Stimulated activated naive B cell treated with anti-CD40 and anti-IgM and Interleukin-4, amounts not matched to agents 10 μg/mL and 1 μg/mL and 100 μg/mL, for 72 hours (primary cell): Measurements from ENCODE around the gene MARCHF10.

Experiments used
- ATAC-seq, 2 donors: fragments of 150-1000 bp; cut with Tn5 transposase; replicated peaks; 2 replicates each; pipeline ENCODE4 v1.10.0; 2021; ENCODE audit warnings: moderate library complexity in 1 of 2
- DNase-seq: peaks from one replicate; pipeline ENCODE4 v3.0.0; 2021
- H3K27ac Mint-ChIP-seq: one replicate; pipeline ENCODE4 v1.8.0; 2022; ENCODE audit warnings: mild to moderate bottlenecking, mixed read lengths
- H3K27me3 Mint-ChIP-seq, 2 donors: one replicate each; pipeline ENCODE4 v1.8.0; 2022; ENCODE audit warnings: mixed read lengths in 2 of 2
- H3K36me3 Mint-ChIP-seq, 2 donors: one replicate each; pipeline ENCODE4 v1.8.0; 2022; ENCODE audit warnings: mixed read lengths in 2 of 2, mild to moderate bottlenecking in 1 of 2
- H3K4me1 Mint-ChIP-seq, 2 donors: one replicate each; pipeline ENCODE4 v1.8.0; 2022; ENCODE audit warnings: mixed read lengths in 2 of 2, mild to moderate bottlenecking in 1 of 2
- H3K4me3 Mint-ChIP-seq, 2 donors: one replicate each; pipeline ENCODE4 v1.8.0; 2022; ENCODE audit warnings: mild to moderate bottlenecking in 2 of 2, mixed read lengths in 2 of 2, moderate library complexity in 1 of 2
- H3K9me3 Mint-ChIP-seq, 2 donors: one replicate each; pipeline ENCODE4 v1.8.0; 2022; ENCODE audit warnings: mixed read lengths in 2 of 2, mild to moderate bottlenecking in 1 of 2

MARCHF10 gene

GRCh38 chr17:62741290-62741689, 66.8 kb downstream of the MARCHF10 start:
- Mint-ChIP-seq H3K36me3 (no peaks in the 10 kb centered on the region), H3K4me1 (no peaks in the 10 kb centered on the region), H3K9me3 (no peaks in the 10 kb centered on the region), H3K4me3 (no peak overlapping the region), H3K27me3 (peaks cover 7 to 9% of the 10 kb centered on the region in 2 donors), H3K27ac (no peak overlapping the region)
- ATAC-seq: peak in 1 of 2 donors; percentile 46
- no peak for DNase-seq

- no peak for DNase-seq
Measured at GRCh38 chr17:62739645-62740388, 68.3 kb downstream of the MARCHF10 start.

GRCh38 chr17:62738281-62738680, 69.8 kb downstream of the MARCHF10 start:
- Mint-ChIP-seq H3K27ac (no peak overlapping the region), H3K27me3 (no peaks in the 10 kb centered on the region), H3K4me3 (no peak overlapping the region), H3K9me3 (no peaks in the 10 kb centered on the region), H3K4me1 (no peaks in the 10 kb centered on the region), H3K36me3 (no peaks in the 10 kb centered on the region)
- ATAC-seq: no peak
- DNase-seq: no peak

More at GRCh38 chr17:62739645-62740388, 68.3 kb downstream of the MARCHF10 start:
- no peak for ATAC-seq
- Mint-ChIP-seq H3K4me3 (no peak overlapping the region), H3K9me3 (no peaks in the 10 kb centered on the region), H3K36me3 (no peaks in the 10 kb centered on the region), H3K27me3 (peaks cover 5 to 7% of the 10 kb centered on the region in 2 donors), H3K4me1 (no peaks in the 10 kb centered on the region), H3K27ac (no peak overlapping the region)

- Mint-ChIP-seq H3K4me3 (no peak overlapping the region), H3K27me3 (no peaks in the 10 kb centered on the region), H3K9me3 (no peaks in the 10 kb centered on the region), H3K27ac (no peak overlapping the region), H3K36me3 (no peaks in the 10 kb centered on the region), H3K4me1 (no peaks in the 10 kb centered on the region)
- DNase-seq (no peak), ATAC-seq (peak in 1 of 2 donors; percentile 52)
Measured at GRCh38 chr17:62737513-62737912, 70.6 kb downstream of the MARCHF10 start.

GRCh38 chr17:62735044-62735651, 73.0 kb downstream of the MARCHF10 start:
- Mint-ChIP-seq H3K36me3 (no peaks in the 10 kb centered on the region), H3K4me3 (no peak overlapping the region), H3K27me3 (peaks cover 0 to 5% of the 10 kb centered on the region in 2 donors), H3K4me1 (no peaks in the 10 kb centered on the region), H3K9me3 (no peaks in the 10 kb centered on the region), H3K27ac (no peak overlapping the region)
- ATAC-seq: no peak
- no peak for DNase-seq

GRCh38 chr17:62732125-62732524, 76.0 kb downstream of the MARCHF10 start:
- ATAC-seq (no peak), DNase-seq (no peak)
- Mint-ChIP-seq H3K27ac (no peak overlapping the region), H3K4me3 (no peak overlapping the region), H3K27me3 (peaks cover 3 to 5% of the 10 kb centered on the region in 2 donors), H3K36me3 (peaks cover 0 to 4% of the 10 kb centered on the region in 2 donors), H3K9me3 (peaks cover 0 to 7% of the 10 kb centered on the region in 2 donors), H3K4me1 (peaks cover 7 to 9% of the 10 kb centered on the region in 2 donors)

GRCh38 chr17:62727916-62728672, 80.0 kb downstream of the MARCHF10 start:
- peaks cover 5 to 12% of the 10 kb centered on the region in 2 donors for H3K27me3 Mint-ChIP-seq
- DNase-seq: no peak

GRCh38 chr17:62725791-62726249, 82.3 kb downstream of the MARCHF10 start:
- DNase-seq (no peak), ATAC-seq (no peak)
- H3K9me3 Mint-ChIP-seq: peaks cover 0 to 7% of the 10 kb centered on the region in 2 donors
- peaks cover 30 to 56% of the 10 kb centered on the region in 2 donors for H3K4me1 Mint-ChIP-seq
- H3K36me3 Mint-ChIP-seq: peaks cover 3 to 4% of the 10 kb centered on the region in 2 donors
- peaks cover 0 to 12% of the 10 kb centered on the region in 2 donors for H3K27me3 Mint-ChIP-seq
- no peak overlapping the region for H3K27ac Mint-ChIP-seq
- no peak overlapping the region for H3K4me3 Mint-ChIP-seq

More at GRCh38 chr17:62727916-62728672, 80.0 kb downstream of the MARCHF10 start:
- Mint-ChIP-seq H3K9me3 (peaks cover 0 to 7% of the 10 kb centered on the region in 2 donors), H3K36me3 (peaks cover 3 to 4% of the 10 kb centered on the region in 2 donors), H3K27ac (peak overlapping the region; percentile 42), H3K4me1 (peaks cover 30 to 40% of the 10 kb centered on the region in 2 donors), H3K4me3 (no peak overlapping the region)
- ATAC-seq: no peak

GRCh38 chr17:62724398-62725146, 83.5 kb downstream of the MARCHF10 start:
- DNase-seq: peak; percentile 83
- peak overlapping the region; percentile 37 for H3K27ac Mint-ChIP-seq

GRCh38 chr17:62723842-62724241, 84.3 kb downstream of the MARCHF10 start:
- Mint-ChIP-seq H3K27ac (no peak overlapping the region), H3K27me3 (peaks cover 6 to 12% of the 10 kb centered on the region in 2 donors)

More at GRCh38 chr17:62724398-62725146, 83.5 kb downstream of the MARCHF10 start:
- peak; percentile 93 to 95 for ATAC-seq
- H3K4me1 Mint-ChIP-seq: peaks cover 40 to 67% of the 10 kb centered on the region in 2 donors
- peaks cover 3 to 12% of the 10 kb centered on the region in 2 donors for H3K27me3 Mint-ChIP-seq
- H3K36me3 Mint-ChIP-seq: peaks cover 8% of the 10 kb centered on the region in 2 donors
- peaks cover 3 to 12% of the 10 kb centered on the region in 2 donors for H3K9me3 Mint-ChIP-seq
- peak overlapping the region; percentile 42 to 69 for H3K4me3 Mint-ChIP-seq

GRCh38 chr17:62722625-62723024, 85.5 kb downstream of the MARCHF10 start:
- no peak for ATAC-seq
- DNase-seq: no peak
- H3K36me3 Mint-ChIP-seq: peaks cover 9 to 11% of the 10 kb centered on the region in 2 donors
- H3K27me3 Mint-ChIP-seq: peaks cover 8 to 15% of the 10 kb centered on the region in 2 donors
- no peak overlapping the region for H3K4me3 Mint-ChIP-seq
- H3K9me3 Mint-ChIP-seq: peaks cover 4 to 9% of the 10 kb centered on the region in 2 donors
- no peak overlapping the region for H3K27ac Mint-ChIP-seq
- H3K4me1 Mint-ChIP-seq: peaks cover 42 to 79% of the 10 kb centered on the region in 2 donors

More at GRCh38 chr17:62723842-62724241, 84.3 kb downstream of the MARCHF10 start:
- Mint-ChIP-seq H3K36me3 (peaks cover 10 to 11% of the 10 kb centered on the region in 2 donors), H3K9me3 (peaks cover 4 to 14% of the 10 kb centered on the region in 2 donors), H3K4me1 (peaks cover 43 to 73% of the 10 kb centered on the region in 2 donors), H3K4me3 (no peak overlapping the region)
- ATAC-seq: no peak
- DNase-seq: no peak

GRCh38 chr17:62720126-62720850, 87.8 kb downstream of the MARCHF10 start:
- ATAC-seq (peak; percentile 76), DNase-seq (no peak)
- Mint-ChIP-seq H3K36me3 (peaks cover 7 to 8% of the 10 kb centered on the region in 2 donors), H3K4me3 (peak overlapping the region in 1 of 2 donors; percentile 23), H3K9me3 (peaks cover 4 to 7% of the 10 kb centered on the region in 2 donors), H3K27me3 (peaks cover 11 to 13% of the 10 kb centered on the region in 2 donors), H3K27ac (peak overlapping the region; percentile 6), H3K4me1 (peaks cover 36 to 70% of the 10 kb centered on the region in 2 donors)

- Mint-ChIP-seq H3K4me1 (peaks cover 30 to 63% of the 10 kb centered on the region in 2 donors), H3K27ac (no peak overlapping the region), H3K27me3 (peaks cover 11 to 13% of the 10 kb centered on the region in 2 donors), H3K9me3 (peaks cover 4 to 7% of the 10 kb centered on the region in 2 donors), H3K4me3 (peak overlapping the region in 1 of 2 donors; percentile 23), H3K36me3 (peaks cover 7 to 8% of the 10 kb centered on the region in 2 donors)
- no peak for ATAC-seq
- no peak for DNase-seq
Measured at GRCh38 chr17:62719586-62719985, 88.5 kb downstream of the MARCHF10 start.
